Right lobe of liver (tissue), 4 donors: ENCODE data around the gene H2AZ2.

Experiments used
- POLR2A ChIP-seq: fragments of 450-650 bp; IDR thresholded peaks from one replicate; pipeline ENCODE4 v1.6.1; 2017; ENCODE audit warnings: antibody characterized with exemption, mild to moderate bottlenecking
- TF ChIP-seq, protein P1 (sequence below), 4 donors: fragments of 200-600 bp in 3 of 4; fragments of 450-650 bp in 1 of 4; IDR thresholded peaks; one replicate each; pipeline versions ENCODE4 v1.5.1 to v1.8.0; 2016 to 2022; ENCODE audit warnings: antibody characterized with exemption in 4 of 4, mild to moderate bottlenecking in 2 of 4
- donor health status: DM: no; HTN: no; CAD: no.
- donor health status: DM: no; HTN: no; CAD: no.
- donor health status: DM: no; HTN: yes; CAD: no.

DNA sequence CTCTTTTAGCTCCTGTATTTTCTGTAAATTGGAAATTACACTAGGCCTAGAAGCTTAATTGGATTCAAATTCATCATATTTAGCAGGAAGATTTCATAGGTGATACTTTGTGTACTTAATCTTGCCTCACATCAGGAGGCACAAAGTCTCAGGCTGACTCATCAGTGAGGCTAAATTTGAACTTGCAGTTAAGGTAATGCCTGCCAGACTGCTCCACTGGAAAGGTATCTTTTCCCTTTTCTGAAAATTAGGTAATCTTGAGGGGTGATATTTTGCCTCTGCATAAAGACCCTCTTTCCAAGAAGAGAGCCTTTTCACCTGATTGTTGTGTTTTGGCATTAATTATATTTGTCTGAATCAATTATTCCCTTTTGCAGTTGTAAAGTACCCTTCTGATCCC, 36.8 kb downstream of the H2AZ2 start:
- TF ChIP-seq, protein P1, sequence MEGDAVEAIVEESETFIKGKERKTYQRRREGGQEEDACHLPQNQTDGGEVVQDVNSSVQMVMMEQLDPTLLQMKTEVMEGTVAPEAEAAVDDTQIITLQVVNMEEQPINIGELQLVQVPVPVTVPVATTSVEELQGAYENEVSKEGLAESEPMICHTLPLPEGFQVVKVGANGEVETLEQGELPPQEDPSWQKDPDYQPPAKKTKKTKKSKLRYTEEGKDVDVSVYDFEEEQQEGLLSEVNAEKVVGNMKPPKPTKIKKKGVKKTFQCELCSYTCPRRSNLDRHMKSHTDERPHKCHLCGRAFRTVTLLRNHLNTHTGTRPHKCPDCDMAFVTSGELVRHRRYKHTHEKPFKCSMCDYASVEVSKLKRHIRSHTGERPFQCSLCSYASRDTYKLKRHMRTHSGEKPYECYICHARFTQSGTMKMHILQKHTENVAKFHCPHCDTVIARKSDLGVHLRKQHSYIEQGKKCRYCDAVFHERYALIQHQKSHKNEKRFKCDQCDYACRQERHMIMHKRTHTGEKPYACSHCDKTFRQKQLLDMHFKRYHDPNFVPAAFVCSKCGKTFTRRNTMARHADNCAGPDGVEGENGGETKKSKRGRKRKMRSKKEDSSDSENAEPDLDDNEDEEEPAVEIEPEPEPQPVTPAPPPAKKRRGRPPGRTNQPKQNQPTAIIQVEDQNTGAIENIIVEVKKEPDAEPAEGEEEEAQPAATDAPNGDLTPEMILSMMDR (IDR thresholded peaks at IDR 0.05): no peak
- TF ChIP-seq POLR2A: no peak
